ENCODE measurements around the gene AFP. TPM values are rescaled to one million over a fixed set of nuclear protein-coding genes. Genes with fewer than 3 reads are reported as not detected.

The AFP gene
- polyA plus RNA-seq, 1 experiment, result 0.23 TPM

DNA sequence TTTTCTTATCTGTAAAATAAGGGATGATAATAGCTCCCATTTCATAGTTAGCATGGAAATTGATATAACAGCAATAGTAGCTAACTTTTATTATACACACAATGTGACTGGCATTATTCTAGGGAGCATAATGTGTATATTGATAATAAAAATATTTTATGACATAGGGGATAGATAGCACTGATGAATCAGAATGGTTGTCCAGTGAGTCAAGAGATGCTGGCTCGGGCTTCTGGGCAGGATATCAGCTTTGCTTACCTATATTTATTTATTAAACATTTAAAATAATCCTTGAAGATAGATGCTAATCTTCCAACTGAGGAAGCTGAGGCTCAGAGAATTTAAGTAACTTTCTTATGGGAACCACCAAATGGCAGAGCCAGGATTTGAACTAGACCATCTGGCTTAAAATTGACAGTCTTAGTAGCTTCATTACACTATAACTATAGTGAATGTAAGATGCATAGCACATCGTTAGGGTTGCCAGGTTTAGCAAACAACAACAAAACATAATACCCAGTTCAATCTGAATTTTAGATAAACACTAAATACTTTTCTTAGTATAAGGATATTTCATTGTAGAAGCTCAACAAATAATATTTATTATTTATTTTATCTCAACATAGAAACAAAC is 2.7 kb downstream of the AFP start:
- 0 out of 2 replicates have a peak, but pooled peaks cover 2% of the 10 kb centered on the region for H3K27me3 ChIP-seq (ENCODE audit: control insufficient read depth, insufficient read depth, low read length)
- DNase-seq (ENCODE audit: low read depth), result no peak
- POLR2A ChIA-PET, result no interaction called here
- H3K36me3 ChIP-seq (ENCODE audit: control insufficient read depth, insufficient read depth, low read length), result no peaks in the 10 kb centered on the region
- H3K4me3 ChIP-seq (ENCODE audit: low read depth, low read length), result no peak overlapping the region
- CTCF ChIA-PET, result interaction anchor here (0.6 to 1.9 kb wide), 4 partner anchors 8 to 20 kb away, joined by 3 to 10 read pairs (median 4); no protein-coding TSS in a partner anchor
- TF ChIP-seq, protein P1, sequence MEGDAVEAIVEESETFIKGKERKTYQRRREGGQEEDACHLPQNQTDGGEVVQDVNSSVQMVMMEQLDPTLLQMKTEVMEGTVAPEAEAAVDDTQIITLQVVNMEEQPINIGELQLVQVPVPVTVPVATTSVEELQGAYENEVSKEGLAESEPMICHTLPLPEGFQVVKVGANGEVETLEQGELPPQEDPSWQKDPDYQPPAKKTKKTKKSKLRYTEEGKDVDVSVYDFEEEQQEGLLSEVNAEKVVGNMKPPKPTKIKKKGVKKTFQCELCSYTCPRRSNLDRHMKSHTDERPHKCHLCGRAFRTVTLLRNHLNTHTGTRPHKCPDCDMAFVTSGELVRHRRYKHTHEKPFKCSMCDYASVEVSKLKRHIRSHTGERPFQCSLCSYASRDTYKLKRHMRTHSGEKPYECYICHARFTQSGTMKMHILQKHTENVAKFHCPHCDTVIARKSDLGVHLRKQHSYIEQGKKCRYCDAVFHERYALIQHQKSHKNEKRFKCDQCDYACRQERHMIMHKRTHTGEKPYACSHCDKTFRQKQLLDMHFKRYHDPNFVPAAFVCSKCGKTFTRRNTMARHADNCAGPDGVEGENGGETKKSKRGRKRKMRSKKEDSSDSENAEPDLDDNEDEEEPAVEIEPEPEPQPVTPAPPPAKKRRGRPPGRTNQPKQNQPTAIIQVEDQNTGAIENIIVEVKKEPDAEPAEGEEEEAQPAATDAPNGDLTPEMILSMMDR (IDR thresholded peaks at IDR 0.05; ENCODE audit: insufficient read depth, low read depth, low read length), result no peak

DNA sequence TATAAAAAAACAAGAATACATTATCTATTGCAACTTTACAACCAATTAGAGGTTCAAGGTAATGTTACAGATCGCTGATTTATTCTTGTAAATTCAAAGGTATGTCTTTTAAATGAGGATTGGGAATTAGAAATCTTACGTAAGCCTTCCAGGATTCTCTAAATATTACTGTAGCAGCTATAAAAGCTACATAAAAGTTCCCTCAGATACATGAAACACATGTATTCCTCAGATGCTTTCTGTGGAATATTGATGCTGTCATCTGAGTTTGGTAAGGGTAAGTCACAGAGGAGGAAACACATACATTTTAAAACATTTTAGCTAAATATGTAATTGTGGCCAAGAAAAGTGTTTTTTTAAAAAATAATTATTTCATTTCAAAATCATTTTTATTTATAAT is 3.4 kb downstream of the AFP start:
- POLR2A ChIA-PET, result no interaction called here
- no peaks in the 10 kb centered on the region for H3K36me3 ChIP-seq (ENCODE audit: control insufficient read depth, insufficient read depth, low read length)
- H3K27me3 ChIP-seq (ENCODE audit: control insufficient read depth, insufficient read depth, low read length), result 0 out of 2 replicates have a peak, but pooled peaks cover 2% of the 10 kb centered on the region
- no peak for DNase-seq (ENCODE audit: low read depth)
- CTCF ChIA-PET, result no interaction called here
- TF ChIP-seq, protein P1 (IDR thresholded peaks at IDR 0.05; ENCODE audit: insufficient read depth, low read depth, low read length), result no peak
- no peak overlapping the region for H3K4me3 ChIP-seq (ENCODE audit: low read depth, low read length)

DNA sequence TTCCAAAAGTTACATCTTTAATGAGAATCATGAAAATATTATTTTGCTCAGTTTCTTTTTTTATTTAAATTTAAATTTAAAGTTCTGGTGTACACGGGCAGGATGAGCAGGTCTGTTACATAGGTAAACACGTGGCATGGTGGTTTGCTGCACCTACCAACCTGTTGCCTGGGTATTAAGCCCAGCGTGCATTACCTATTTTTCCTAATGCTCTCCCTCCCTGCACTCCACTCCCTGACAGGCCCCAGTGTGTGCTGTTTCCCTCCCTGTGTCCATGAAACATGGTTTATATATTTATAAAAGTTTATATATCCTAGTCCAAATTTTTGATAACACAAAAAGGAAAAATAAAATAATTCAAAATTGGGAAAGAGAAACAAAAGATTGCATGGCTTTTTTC is 4.0 kb downstream of the AFP start:
- H3K27me3 ChIP-seq (ENCODE audit: control insufficient read depth, insufficient read depth, low read length), result 0 out of 2 replicates have a peak, but pooled peaks cover 2% of the 10 kb centered on the region
- CTCF ChIA-PET, result no interaction called here
- TF ChIP-seq, protein P1 (IDR thresholded peaks at IDR 0.05; ENCODE audit: insufficient read depth, low read depth, low read length), result no peak
- no peaks in the 10 kb centered on the region for H3K36me3 ChIP-seq (ENCODE audit: control insufficient read depth, insufficient read depth, low read length)
- DNase-seq (ENCODE audit: low read depth), result no peak
- POLR2A ChIA-PET, result no interaction called here
- no peak overlapping the region for H3K4me3 ChIP-seq (ENCODE audit: low read depth, low read length)

DNA sequence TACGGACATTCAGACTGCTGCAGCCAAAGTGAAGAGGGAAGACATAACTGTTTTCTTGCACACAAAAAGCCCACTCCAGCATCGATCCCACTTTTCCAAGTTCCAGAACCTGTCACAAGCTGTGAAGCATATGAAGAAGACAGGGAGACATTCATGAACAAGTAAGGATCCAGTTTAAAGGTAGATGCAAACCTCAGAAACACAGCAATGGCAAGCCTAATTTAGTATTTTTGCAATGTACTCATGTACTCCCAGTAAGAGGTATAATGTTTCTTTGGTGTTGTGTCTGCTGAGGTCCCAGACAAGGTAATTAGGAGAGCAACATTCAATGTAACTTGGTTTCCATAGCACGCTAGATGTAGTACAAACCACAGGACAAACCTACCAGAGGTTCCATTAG is 4.6 kb downstream of the AFP start:
- no peak for DNase-seq (ENCODE audit: low read depth)
- no peak overlapping the region for H3K4me3 ChIP-seq (ENCODE audit: low read depth, low read length)
- ChIA-PET POLR2A (no interaction called here), CTCF (no interaction called here)
- H3K27me3 ChIP-seq (ENCODE audit: control insufficient read depth, insufficient read depth, low read length), result 0 out of 2 replicates have a peak, but pooled peaks cover 2% of the 10 kb centered on the region
- TF ChIP-seq, protein P1 (IDR thresholded peaks at IDR 0.05; ENCODE audit: insufficient read depth, low read depth, low read length), result no peak
- H3K36me3 ChIP-seq (ENCODE audit: control insufficient read depth, insufficient read depth, low read length), result no peaks in the 10 kb centered on the region

DNA sequence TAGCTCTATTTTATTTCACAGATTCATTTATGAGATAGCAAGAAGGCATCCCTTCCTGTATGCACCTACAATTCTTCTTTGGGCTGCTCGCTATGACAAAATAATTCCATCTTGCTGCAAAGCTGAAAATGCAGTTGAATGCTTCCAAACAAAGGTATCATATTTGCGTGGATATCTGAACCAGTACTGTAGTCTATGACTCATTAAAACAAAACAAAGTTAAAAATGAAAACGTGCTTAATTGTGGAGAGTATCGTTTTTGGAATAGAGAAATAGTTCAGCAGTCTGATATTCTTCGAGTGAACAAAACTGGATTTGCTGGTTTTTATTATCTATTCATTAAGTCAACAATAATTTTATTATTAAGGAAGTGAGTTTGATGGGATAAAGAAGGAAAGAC is 6.3 kb downstream of the AFP start:
- H3K27me3 ChIP-seq (ENCODE audit: control insufficient read depth, insufficient read depth, low read length), result 0 out of 2 replicates have a peak, but pooled peaks cover 2% of the 10 kb centered on the region
- TF ChIP-seq, protein P1 (IDR thresholded peaks at IDR 0.05; ENCODE audit: insufficient read depth, low read depth, low read length), result no peak
- H3K36me3 ChIP-seq (ENCODE audit: control insufficient read depth, insufficient read depth, low read length), result no peaks in the 10 kb centered on the region
- no peak overlapping the region for H3K4me3 ChIP-seq (ENCODE audit: low read depth, low read length)
- POLR2A ChIA-PET, result no interaction called here
- CTCF ChIA-PET, result no interaction called here
- DNase-seq (ENCODE audit: low read depth), result no peak
